ENCODE data around the gene YBX1. TPM values are rescaled to one million over a fixed set of nuclear protein-coding genes. Genes with fewer than 3 reads are reported as not detected.

Gene YBX1
- total RNA-seq, 1 experiment from 2014 or later = 1,098 TPM

DNA sequence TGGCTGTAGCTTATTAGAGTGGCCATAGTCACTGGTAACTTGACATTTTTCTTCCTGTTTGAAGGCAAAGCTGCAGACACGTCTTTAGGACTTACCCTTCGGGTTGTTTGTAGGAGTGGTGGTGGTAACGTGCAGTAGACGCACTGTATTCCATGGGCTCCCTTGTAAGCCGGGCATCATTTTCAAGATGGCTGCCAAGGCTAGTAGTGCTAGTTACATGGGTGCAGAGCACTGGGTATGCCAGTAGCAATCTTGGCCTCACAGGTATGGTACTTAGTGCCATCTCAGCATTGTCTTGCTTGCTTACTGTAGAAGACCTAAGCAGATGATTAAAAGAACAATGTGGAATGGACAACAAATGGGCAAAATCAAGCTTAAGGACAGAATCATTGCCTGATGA lies 1.9 kb downstream of the YBX1 start (continued):
- TF ChIP-seq, protein P1, sequence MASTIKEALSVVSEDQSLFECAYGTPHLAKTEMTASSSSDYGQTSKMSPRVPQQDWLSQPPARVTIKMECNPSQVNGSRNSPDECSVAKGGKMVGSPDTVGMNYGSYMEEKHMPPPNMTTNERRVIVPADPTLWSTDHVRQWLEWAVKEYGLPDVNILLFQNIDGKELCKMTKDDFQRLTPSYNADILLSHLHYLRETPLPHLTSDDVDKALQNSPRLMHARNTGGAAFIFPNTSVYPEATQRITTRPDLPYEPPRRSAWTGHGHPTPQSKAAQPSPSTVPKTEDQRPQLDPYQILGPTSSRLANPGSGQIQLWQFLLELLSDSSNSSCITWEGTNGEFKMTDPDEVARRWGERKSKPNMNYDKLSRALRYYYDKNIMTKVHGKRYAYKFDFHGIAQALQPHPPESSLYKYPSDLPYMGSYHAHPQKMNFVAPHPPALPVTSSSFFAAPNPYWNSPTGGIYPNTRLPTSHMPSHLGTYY (CRISPR knock-in tag; IDR thresholded peaks at IDR 0.05) = no peak
- TF ChIP-seq ZNF671 (CRISPR knock-in tag; IDR thresholded peaks at IDR 0.05) (no peak), ATF1 (CRISPR knock-in tag; IDR thresholded peaks at IDR 0.05) (no peak)
- TF ChIP-seq, protein P2, sequence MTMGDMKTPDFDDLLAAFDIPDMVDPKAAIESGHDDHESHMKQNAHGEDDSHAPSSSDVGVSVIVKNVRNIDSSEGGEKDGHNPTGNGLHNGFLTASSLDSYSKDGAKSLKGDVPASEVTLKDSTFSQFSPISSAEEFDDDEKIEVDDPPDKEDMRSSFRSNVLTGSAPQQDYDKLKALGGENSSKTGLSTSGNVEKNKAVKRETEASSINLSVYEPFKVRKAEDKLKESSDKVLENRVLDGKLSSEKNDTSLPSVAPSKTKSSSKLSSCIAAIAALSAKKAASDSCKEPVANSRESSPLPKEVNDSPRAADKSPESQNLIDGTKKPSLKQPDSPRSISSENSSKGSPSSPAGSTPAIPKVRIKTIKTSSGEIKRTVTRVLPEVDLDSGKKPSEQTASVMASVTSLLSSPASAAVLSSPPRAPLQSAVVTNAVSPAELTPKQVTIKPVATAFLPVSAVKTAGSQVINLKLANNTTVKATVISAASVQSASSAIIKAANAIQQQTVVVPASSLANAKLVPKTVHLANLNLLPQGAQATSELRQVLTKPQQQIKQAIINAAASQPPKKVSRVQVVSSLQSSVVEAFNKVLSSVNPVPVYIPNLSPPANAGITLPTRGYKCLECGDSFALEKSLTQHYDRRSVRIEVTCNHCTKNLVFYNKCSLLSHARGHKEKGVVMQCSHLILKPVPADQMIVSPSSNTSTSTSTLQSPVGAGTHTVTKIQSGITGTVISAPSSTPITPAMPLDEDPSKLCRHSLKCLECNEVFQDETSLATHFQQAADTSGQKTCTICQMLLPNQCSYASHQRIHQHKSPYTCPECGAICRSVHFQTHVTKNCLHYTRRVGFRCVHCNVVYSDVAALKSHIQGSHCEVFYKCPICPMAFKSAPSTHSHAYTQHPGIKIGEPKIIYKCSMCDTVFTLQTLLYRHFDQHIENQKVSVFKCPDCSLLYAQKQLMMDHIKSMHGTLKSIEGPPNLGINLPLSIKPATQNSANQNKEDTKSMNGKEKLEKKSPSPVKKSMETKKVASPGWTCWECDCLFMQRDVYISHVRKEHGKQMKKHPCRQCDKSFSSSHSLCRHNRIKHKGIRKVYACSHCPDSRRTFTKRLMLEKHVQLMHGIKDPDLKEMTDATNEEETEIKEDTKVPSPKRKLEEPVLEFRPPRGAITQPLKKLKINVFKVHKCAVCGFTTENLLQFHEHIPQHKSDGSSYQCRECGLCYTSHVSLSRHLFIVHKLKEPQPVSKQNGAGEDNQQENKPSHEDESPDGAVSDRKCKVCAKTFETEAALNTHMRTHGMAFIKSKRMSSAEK (CRISPR knock-in tag; IDR thresholded peaks at IDR 0.05; ENCODE audit: borderline replicate concordance) = no peak

DNA sequence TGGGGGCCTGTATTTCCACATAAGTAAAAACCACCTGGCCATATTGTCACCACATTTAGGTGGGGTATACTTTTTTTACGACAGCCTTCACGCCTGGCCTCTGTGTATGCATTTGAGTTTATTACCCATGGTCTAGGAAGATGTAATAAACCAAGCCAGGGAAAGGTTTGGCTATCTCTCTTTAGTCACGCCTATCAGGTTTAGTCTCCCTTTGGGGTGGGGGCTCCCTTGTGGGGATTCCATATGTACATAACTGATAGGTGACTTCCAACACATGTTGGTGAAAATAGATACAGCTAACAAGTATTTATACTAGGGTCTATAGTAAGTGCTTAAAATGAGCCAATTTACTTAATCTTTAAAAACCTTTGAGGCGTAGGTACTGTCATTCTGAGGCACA lies 4.2 kb downstream of the YBX1 start:
- ChIA-PET CTCF (no interaction called here), POLR2A (no interaction called here)
- DNase-seq (ENCODE audit: low spot score) = no peak
- ATAC-seq = no peak
- H3K27me3 Mint-ChIP-seq (ENCODE audit: low read depth) = no peaks in the 10 kb centered on the region; the same call in 1 of the 2 replicates
- TF ChIP-seq, protein P2 (CRISPR knock-in tag; IDR thresholded peaks at IDR 0.05; ENCODE audit: borderline replicate concordance) = no peak
- TF ChIP-seq MXD4 (CRISPR knock-in tag; IDR thresholded peaks at IDR 0.05; ENCODE audit: borderline replicate concordance) = no peak
- TF ChIP-seq HMGA2 (CRISPR knock-in tag; IDR thresholded peaks at IDR 0.05) = no peak
- TF ChIP-seq, protein P3, sequence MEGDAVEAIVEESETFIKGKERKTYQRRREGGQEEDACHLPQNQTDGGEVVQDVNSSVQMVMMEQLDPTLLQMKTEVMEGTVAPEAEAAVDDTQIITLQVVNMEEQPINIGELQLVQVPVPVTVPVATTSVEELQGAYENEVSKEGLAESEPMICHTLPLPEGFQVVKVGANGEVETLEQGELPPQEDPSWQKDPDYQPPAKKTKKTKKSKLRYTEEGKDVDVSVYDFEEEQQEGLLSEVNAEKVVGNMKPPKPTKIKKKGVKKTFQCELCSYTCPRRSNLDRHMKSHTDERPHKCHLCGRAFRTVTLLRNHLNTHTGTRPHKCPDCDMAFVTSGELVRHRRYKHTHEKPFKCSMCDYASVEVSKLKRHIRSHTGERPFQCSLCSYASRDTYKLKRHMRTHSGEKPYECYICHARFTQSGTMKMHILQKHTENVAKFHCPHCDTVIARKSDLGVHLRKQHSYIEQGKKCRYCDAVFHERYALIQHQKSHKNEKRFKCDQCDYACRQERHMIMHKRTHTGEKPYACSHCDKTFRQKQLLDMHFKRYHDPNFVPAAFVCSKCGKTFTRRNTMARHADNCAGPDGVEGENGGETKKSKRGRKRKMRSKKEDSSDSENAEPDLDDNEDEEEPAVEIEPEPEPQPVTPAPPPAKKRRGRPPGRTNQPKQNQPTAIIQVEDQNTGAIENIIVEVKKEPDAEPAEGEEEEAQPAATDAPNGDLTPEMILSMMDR (IDR thresholded peaks at IDR 0.05) = no peak
- no peak for TF ChIP-seq ZNF671 (CRISPR knock-in tag; IDR thresholded peaks at IDR 0.05)
- TF ChIP-seq, protein P4, sequence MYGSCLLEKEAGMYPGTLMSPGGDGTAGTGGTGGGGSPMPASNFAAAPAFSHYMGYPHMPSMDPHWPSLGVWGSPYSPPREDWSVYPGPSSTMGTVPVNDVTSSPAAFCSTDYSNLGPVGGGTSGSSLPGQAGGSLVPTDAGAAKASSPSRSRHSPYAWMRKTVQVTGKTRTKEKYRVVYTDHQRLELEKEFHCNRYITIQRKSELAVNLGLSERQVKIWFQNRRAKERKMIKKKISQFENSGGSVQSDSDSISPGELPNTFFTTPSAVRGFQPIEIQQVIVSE (CRISPR knock-in tag; IDR thresholded peaks at IDR 0.05; ENCODE audit: borderline replicate concordance) = no peak
- H3K4me3 Mint-ChIP-seq = peak overlapping the region; percentile 26; the same call in 1 of the 2 replicates
- H3K27ac Mint-ChIP-seq = no peak overlapping the region; the same call in 1 of the 2 replicates
- H3K9me3 Mint-ChIP-seq = no peaks in the 10 kb centered on the region
- H3K36me3 Mint-ChIP-seq = peaks cover 34% of the 10 kb centered on the region
- peaks cover 75% of the 10 kb centered on the region for H3K4me1 Mint-ChIP-seq

DNA sequence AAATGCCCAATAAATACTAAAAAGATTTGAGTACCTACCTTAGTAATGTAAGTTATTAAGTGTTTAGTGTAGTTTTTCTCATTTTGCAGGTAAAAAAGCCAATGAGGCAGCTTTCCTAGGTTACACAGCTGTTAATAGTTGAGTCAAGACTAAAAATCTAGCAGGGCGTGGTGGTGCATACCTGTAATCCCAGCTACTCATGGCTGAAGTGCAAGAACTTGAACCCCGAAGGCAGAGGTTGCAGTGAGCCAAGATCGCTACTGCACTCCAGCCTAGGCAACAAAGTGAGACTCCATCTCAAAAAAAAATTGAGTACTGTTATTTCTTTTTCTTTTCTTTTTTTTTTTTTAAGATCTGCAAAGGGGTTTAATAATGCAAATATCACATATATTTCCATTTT lies 7.7 kb downstream of the YBX1 start:
- CTCF ChIA-PET = interaction anchor here (1.3 to 1.5 kb wide), 3 partner anchors 50 to 67 kb away, joined by 4 to 5 read pairs (median 5); partner anchors contain the start of gene CLDN19
- H3K27me3 Mint-ChIP-seq (ENCODE audit: low read depth) = no peaks in the 10 kb centered on the region
- DNase-seq (ENCODE audit: low spot score) = no peak
- H3K27ac Mint-ChIP-seq = no peak overlapping the region
- no peak for ATAC-seq
- POLR2A ChIA-PET = interaction anchor here (2.9 kb wide), 1 partner anchor 7 kb away, joined by 20 read pairs; the partner anchor contains the start of gene YBX1
- peaks cover 75% of the 10 kb centered on the region for H3K4me1 Mint-ChIP-seq
- H3K9me3 Mint-ChIP-seq = no peaks in the 10 kb centered on the region
- H3K36me3 Mint-ChIP-seq = peaks cover 30% of the 10 kb centered on the region
- no peak overlapping the region for H3K4me3 Mint-ChIP-seq
- TF ChIP-seq MYBL2 (CRISPR knock-in tag; IDR thresholded peaks at IDR 0.05) (no peak), ETV6 (CRISPR knock-in tag; IDR thresholded peaks at IDR 0.05) (no peak), IRF2 (CRISPR knock-in tag; IDR thresholded peaks at IDR 0.05; ENCODE audit: borderline replicate concordance, low read depth) (no peak), TP53 (CRISPR knock-in tag; IDR thresholded peaks at IDR 0.05) (no peak), TCF7 (CRISPR knock-in tag; IDR thresholded peaks at IDR 0.05; ENCODE audit: low read depth) (no peak)
- TF ChIP-seq, protein P5, sequence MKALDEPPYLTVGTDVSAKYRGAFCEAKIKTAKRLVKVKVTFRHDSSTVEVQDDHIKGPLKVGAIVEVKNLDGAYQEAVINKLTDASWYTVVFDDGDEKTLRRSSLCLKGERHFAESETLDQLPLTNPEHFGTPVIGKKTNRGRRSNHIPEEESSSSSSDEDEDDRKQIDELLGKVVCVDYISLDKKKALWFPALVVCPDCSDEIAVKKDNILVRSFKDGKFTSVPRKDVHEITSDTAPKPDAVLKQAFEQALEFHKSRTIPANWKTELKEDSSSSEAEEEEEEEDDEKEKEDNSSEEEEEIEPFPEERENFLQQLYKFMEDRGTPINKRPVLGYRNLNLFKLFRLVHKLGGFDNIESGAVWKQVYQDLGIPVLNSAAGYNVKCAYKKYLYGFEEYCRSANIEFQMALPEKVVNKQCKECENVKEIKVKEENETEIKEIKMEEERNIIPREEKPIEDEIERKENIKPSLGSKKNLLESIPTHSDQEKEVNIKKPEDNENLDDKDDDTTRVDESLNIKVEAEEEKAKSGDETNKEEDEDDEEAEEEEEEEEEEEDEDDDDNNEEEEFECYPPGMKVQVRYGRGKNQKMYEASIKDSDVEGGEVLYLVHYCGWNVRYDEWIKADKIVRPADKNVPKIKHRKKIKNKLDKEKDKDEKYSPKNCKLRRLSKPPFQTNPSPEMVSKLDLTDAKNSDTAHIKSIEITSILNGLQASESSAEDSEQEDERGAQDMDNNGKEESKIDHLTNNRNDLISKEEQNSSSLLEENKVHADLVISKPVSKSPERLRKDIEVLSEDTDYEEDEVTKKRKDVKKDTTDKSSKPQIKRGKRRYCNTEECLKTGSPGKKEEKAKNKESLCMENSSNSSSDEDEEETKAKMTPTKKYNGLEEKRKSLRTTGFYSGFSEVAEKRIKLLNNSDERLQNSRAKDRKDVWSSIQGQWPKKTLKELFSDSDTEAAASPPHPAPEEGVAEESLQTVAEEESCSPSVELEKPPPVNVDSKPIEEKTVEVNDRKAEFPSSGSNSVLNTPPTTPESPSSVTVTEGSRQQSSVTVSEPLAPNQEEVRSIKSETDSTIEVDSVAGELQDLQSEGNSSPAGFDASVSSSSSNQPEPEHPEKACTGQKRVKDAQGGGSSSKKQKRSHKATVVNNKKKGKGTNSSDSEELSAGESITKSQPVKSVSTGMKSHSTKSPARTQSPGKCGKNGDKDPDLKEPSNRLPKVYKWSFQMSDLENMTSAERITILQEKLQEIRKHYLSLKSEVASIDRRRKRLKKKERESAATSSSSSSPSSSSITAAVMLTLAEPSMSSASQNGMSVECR (CRISPR knock-in tag; IDR thresholded peaks at IDR 0.05; ENCODE audit: borderline replicate concordance) = no peak
